Panc1 (cell line): ENCODE data around the gene SCYL2. TPM values are rescaled to one million over a fixed set of nuclear protein-coding genes. Genes with fewer than 3 reads are reported as not detected.
A peak's percentile ranks its signal among the peaks of the same experiment; 100 is the strongest.

Experiments used
- ATAC-seq: fragments of 200-7000 bp; cut with Tn5 transposase; 2 replicates; pipeline ENCODE4 v1.9.1; 2020; ENCODE audit warnings: mild to moderate bottlenecking, moderate library complexity
- BruUV-seq: library from RNA; stranded (reverse); fragments of 400-500 nt; replicated peaks from 2 replicates; lab custom pipeline; 2021; lab: Mats Ljungman, UMichigan
- CTCF ChIA-PET: fragments of 300-600 bp; sonication (Branson Sonifier 250); formaldehyde crosslinking; loops from one replicate; lab custom pipeline; 2022; ENCODE audit warnings: antibody characterized with exemption; lab: Charles Lee
- POLR2A ChIA-PET: fragments of 300-600 bp; sonication (Branson Sonifier 250); formaldehyde crosslinking; loops from one replicate; lab custom pipeline; 2022; ENCODE audit warnings: antibody characterized with exemption; lab: Charles Lee
- DNase-seq: peaks from one replicate; pipeline ENCODE4 v3.0.0-alpha.2; 2010; ENCODE audit warnings: low read depth, low spot score
- H3K27ac ChIP-seq: 2 replicates; pipeline ENCODE4 v1.5.1; 2011; ENCODE audit warnings: mild to moderate bottlenecking, low read length, inconsistent platforms
- H3K27me3 ChIP-seq: fragments of 200-500 bp; sonication (Bioruptor generic); 2 replicates; pipeline ENCODE4 v1.6.0; 2014; ENCODE audit warnings: low read length, inconsistent platforms; ENCODE audit not compliant: control insufficient read depth, insufficient read depth
- H3K36me3 ChIP-seq: fragments of 200-500 bp; sonication (Bioruptor generic); 2 replicates; pipeline ENCODE4 v1.5.1; 2014; ENCODE audit warnings: inconsistent platforms, mild to moderate bottlenecking, low read length, moderate library complexity; ENCODE audit not compliant: control insufficient read depth, insufficient read depth
- H3K4me1 ChIP-seq: 2 replicates; pipeline ENCODE4 v1.5.1; 2011; ENCODE audit warnings: inconsistent platforms, mild to moderate bottlenecking, low read length, moderate library complexity; ENCODE audit not compliant: control insufficient read depth, insufficient read depth
- H3K4me3 ChIP-seq, 2 experiments: 2 replicates each; pipeline ENCODE4 v1.5.1; 2011 to 2012; ENCODE audit warnings: low read depth in 2 of 2, low read length in 2 of 2, mild to moderate bottlenecking in 2 of 2, inconsistent platforms in 1 of 2, moderate library complexity in 1 of 2
- H3K9me3 ChIP-seq: fragments of 200-500 bp; sonication (Bioruptor generic); 2 replicates; pipeline ENCODE4 v1.5.1; 2014; ENCODE audit warnings: low read depth, mild to moderate bottlenecking, inconsistent platforms, low read length, moderate library complexity; ENCODE audit not compliant: control insufficient read depth, insufficient read depth
- POLR2AphosphoS5 ChIP-seq: IDR thresholded peaks from 2 replicates; pipeline ENCODE4 v1.6.1; 2012; ENCODE audit warnings: mild to moderate bottlenecking, low read depth, low read length, moderate library complexity
- SIN3A ChIP-seq: IDR thresholded peaks from 2 replicates; pipeline ENCODE4 v1.6.1; 2012; ENCODE audit warnings: low read depth, mild to moderate bottlenecking, low read length, moderate library complexity, borderline replicate concordance; ENCODE audit not compliant: insufficient read depth
- TCF7L2 ChIP-seq: IDR thresholded peaks from 2 replicates; pipeline ENCODE4 v1.6.1; 2011; ENCODE audit warnings: mild to moderate bottlenecking, low read depth, low read length, inconsistent platforms
- in situ Hi-C: cut with HindIII; loops from 2 replicates; pipeline ENCODE4 v1.10.0; 2016; ENCODE audit warnings: low sequenced_read_pairs, low pct_unique_long_range_greater_than_20kb
- intact Hi-C: fragments of 100-400 bp; cut with micrococcal nuclease; formaldehyde crosslinking; loops from one replicate; pipeline ENCODE4 v1.10.0; 2022; ENCODE audit not compliant: unreplicated experiment
- total RNA-seq: library from RNA; stranded (reverse); gene quantifications from one replicate; pipeline ENCODE4 v1.2.1, GENCODE V29; 2021; ENCODE audit not compliant: unreplicated experiment
- TF ChIP-seq, protein P1 (sequence below): fragments of 450-650 bp; IDR thresholded peaks from 2 replicates; pipeline ENCODE4 v1.5.1; 2017; ENCODE audit warnings: mild to moderate bottlenecking
- TF ChIP-seq, protein P2 (sequence below), 2 experiments: IDR thresholded peaks; 2 replicates each; pipeline ENCODE4 v1.6.1; 2011 to 2012; ENCODE audit warnings: low read depth in 2 of 2, control low read depth in 1 of 2, low read length in 1 of 2, mild to moderate bottlenecking in 1 of 2, moderate library complexity in 1 of 2; ENCODE audit not compliant: insufficient read depth in 1 of 2

The SCYL2 gene
- total RNA-seq, 1 experiment from 2014 or later = 45.3 TPM

DNA sequence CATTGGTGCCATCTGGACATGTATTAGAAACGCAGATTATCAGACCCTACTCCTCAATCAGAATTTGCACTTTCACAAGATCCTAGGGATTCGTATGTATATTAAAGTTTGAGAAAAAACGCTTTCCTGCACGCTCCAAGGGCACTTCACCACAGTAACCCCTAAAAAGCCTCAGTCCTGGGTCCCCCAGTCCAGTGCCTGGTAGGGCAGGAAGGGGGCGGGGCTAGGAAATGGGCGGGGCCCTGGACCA, 467 bp upstream of the SCYL2 start:
- CTCF ChIA-PET = no interaction called here
- ATAC-seq (peak; percentile 94), DNase-seq (no peak)
- in situ Hi-C loops (no loop called here), intact Hi-C loops (no loop called here)
- Histone ChIP-seq H3K36me3 (peaks cover 2% of the 10 kb centered on the region; the same call in 1 of the 2 replicates), H3K4me3 (peak overlapping the region; percentile 60 to 91), H3K4me1 (peaks cover 8% of the 10 kb centered on the region; the same call in 1 of the 2 replicates), H3K27me3 (no peaks in the 10 kb centered on the region), H3K9me3 (no peaks in the 10 kb centered on the region), H3K27ac (peak overlapping the region; percentile 76)
- POLR2A ChIA-PET = interaction anchor here (0.7 to 1.0 kb wide), 4 partner anchors 37 to 308 kb away, joined by 3 to 19 read pairs (median 8); no protein-coding TSS in a partner anchor
- TF ChIP-seq SIN3A = no peak
- TF ChIP-seq TCF7L2 = no peak
- TF ChIP-seq, protein P1, sequence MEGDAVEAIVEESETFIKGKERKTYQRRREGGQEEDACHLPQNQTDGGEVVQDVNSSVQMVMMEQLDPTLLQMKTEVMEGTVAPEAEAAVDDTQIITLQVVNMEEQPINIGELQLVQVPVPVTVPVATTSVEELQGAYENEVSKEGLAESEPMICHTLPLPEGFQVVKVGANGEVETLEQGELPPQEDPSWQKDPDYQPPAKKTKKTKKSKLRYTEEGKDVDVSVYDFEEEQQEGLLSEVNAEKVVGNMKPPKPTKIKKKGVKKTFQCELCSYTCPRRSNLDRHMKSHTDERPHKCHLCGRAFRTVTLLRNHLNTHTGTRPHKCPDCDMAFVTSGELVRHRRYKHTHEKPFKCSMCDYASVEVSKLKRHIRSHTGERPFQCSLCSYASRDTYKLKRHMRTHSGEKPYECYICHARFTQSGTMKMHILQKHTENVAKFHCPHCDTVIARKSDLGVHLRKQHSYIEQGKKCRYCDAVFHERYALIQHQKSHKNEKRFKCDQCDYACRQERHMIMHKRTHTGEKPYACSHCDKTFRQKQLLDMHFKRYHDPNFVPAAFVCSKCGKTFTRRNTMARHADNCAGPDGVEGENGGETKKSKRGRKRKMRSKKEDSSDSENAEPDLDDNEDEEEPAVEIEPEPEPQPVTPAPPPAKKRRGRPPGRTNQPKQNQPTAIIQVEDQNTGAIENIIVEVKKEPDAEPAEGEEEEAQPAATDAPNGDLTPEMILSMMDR = no peak
- TF ChIP-seq, protein P2, sequence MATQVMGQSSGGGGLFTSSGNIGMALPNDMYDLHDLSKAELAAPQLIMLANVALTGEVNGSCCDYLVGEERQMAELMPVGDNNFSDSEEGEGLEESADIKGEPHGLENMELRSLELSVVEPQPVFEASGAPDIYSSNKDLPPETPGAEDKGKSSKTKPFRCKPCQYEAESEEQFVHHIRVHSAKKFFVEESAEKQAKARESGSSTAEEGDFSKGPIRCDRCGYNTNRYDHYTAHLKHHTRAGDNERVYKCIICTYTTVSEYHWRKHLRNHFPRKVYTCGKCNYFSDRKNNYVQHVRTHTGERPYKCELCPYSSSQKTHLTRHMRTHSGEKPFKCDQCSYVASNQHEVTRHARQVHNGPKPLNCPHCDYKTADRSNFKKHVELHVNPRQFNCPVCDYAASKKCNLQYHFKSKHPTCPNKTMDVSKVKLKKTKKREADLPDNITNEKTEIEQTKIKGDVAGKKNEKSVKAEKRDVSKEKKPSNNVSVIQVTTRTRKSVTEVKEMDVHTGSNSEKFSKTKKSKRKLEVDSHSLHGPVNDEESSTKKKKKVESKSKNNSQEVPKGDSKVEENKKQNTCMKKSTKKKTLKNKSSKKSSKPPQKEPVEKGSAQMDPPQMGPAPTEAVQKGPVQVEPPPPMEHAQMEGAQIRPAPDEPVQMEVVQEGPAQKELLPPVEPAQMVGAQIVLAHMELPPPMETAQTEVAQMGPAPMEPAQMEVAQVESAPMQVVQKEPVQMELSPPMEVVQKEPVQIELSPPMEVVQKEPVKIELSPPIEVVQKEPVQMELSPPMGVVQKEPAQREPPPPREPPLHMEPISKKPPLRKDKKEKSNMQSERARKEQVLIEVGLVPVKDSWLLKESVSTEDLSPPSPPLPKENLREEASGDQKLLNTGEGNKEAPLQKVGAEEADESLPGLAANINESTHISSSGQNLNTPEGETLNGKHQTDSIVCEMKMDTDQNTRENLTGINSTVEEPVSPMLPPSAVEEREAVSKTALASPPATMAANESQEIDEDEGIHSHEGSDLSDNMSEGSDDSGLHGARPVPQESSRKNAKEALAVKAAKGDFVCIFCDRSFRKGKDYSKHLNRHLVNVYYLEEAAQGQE (IDR thresholded peaks at IDR 0.05; ENCODE audit: insufficient read depth in 1 of 2, low read depth in 2 of 2, low read length in 1 of 2) = no peak
- TF ChIP-seq POLR2AphosphoS5 = no peak
- BruUV-seq = no TSS peak

DNA sequence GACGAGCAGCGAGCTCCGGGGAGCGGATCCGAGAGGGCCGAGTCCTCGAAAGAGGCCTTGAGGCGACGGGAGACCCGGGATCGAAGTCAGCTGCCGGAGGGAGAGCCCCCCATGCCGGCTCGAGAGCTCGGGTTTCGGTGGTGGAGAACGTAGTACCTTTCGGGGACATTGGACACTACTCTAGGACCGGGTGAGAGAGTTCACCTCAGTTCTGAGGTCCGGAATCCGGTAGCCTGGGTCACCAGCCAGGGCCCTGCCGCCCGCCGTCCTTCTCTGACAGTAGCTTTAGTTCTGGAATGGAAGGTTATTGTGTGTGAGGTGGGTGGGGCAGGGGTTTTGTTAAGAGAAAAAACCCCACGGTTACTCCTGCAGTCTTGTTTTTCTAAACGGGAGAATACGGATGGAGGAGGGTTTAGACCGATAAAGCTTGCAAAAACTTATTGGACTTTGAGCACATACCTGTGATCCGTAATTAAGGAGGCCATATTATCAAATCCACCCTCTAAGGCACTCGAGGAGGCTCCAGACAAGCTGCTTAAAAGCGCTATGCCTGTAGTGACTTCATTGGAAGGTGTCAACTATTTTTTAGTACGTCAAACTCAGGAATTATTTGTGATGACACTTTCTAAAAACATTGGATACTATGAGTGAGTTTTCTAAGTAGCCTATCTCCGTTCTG, 765 bp downstream of the SCYL2 start:
- POLR2A ChIA-PET = interaction anchor here (0.7 to 1.1 kb wide), 3 partner anchors 10 to 38 kb away, joined by 4 to 19 read pairs (median 10); no protein-coding TSS in a partner anchor
- peaks cover 2% of the 10 kb centered on the region; the same call in 1 of the 2 replicates for H3K36me3 ChIP-seq
- TF ChIP-seq SIN3A = 0 out of 2 replicates have a peak, but pooled peaks have one; percentile 55
- TF ChIP-seq, protein P1 = no peak
- no peak for TF ChIP-seq TCF7L2
- no peak for TF ChIP-seq POLR2AphosphoS5
- TF ChIP-seq, protein P2 (IDR thresholded peaks at IDR 0.05; ENCODE audit: insufficient read depth in 1 of 2, low read depth in 2 of 2, low read length in 1 of 2) = no peak
- DNase-seq = no peak
- H3K27me3 ChIP-seq = no peaks in the 10 kb centered on the region
- intact Hi-C loops (no loop called here), in situ Hi-C loops (no loop called here)
- H3K4me1 ChIP-seq = peaks cover 8% of the 10 kb centered on the region; the same call in 1 of the 2 replicates
- peak overlapping the region; percentile 60 to 91 for H3K4me3 ChIP-seq
- peak overlapping the region; percentile 76 for H3K27ac ChIP-seq
- peak; percentile 6; the same call in 1 of the 2 replicates for ATAC-seq
- CTCF ChIA-PET = interaction anchor here (0.6 kb wide), 1 partner anchor 61 kb away, joined by 10 read pairs; no protein-coding TSS in a partner anchor
- no peaks in the 10 kb centered on the region for H3K9me3 ChIP-seq
- no TSS peak for BruUV-seq
